OCI-LY1 (cell line): ENCODE data around the gene CDAN1.

ENCODE experiments used
- EZH2 ChIP-seq: fragments of 200-600 bp; sonication (generic), shearing (Covaris generic); IDR thresholded peaks from 2 replicates; pipeline ENCODE4 v1.8.0; 2017; ENCODE audit warnings: borderline replicate concordance, mixed run types, mild to moderate bottlenecking, antibody characterized with exemption, low read length, moderate library complexity, mixed read lengths
- TF ChIP-seq, protein P1 (sequence below): fragments of 200-600 bp; sonication (generic), shearing (Covaris generic); IDR thresholded peaks from 2 replicates; pipeline ENCODE4 v1.5.1; 2017; ENCODE audit warnings: mild to moderate bottlenecking, antibody characterized with exemption, low read length, moderate library complexity, mixed read lengths

DNA sequence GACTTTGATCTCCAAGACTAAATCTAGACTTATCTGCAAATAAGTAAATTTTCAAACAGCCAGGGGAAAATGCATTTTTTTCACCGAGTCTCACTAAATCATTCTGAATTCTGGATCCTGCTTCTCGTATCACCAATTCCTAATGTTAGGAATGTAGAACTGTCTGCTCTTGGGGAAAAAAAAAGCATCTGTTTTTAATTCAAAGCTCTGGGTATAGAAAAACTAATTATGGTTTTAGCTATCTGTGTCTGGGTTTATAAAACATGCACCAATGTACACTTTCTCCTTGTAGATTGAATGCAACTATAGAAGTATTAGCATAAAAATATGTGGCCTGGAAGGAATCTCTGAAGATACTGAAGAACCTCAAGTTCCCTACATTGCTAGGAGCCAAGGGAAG is 4.8 kb upstream of the CDAN1 start:
- TF ChIP-seq, protein P1, sequence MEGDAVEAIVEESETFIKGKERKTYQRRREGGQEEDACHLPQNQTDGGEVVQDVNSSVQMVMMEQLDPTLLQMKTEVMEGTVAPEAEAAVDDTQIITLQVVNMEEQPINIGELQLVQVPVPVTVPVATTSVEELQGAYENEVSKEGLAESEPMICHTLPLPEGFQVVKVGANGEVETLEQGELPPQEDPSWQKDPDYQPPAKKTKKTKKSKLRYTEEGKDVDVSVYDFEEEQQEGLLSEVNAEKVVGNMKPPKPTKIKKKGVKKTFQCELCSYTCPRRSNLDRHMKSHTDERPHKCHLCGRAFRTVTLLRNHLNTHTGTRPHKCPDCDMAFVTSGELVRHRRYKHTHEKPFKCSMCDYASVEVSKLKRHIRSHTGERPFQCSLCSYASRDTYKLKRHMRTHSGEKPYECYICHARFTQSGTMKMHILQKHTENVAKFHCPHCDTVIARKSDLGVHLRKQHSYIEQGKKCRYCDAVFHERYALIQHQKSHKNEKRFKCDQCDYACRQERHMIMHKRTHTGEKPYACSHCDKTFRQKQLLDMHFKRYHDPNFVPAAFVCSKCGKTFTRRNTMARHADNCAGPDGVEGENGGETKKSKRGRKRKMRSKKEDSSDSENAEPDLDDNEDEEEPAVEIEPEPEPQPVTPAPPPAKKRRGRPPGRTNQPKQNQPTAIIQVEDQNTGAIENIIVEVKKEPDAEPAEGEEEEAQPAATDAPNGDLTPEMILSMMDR: no peak
- no peak for TF ChIP-seq EZH2
